Calu3 (cell line): Measurements from ENCODE around the gene BCAS3. TPM values are rescaled to one million over a fixed set of nuclear protein-coding genes. Genes with fewer than 3 reads are reported as not detected.

Source experiments
- BruUV-seq: library from RNA; stranded (reverse); fragments of 400-500 nt; replicated peaks from 2 replicates; lab custom pipeline; 2021; lab: Mats Ljungman, UMichigan
- CTCF ChIA-PET: fragments of 300-600 bp; sonication (Branson Sonifier 250); formaldehyde crosslinking; loops from one replicate; lab custom pipeline; 2022; ENCODE audit warnings: antibody characterized with exemption; lab: Charles Lee
- DNase-seq: peaks from one replicate; pipeline ENCODE4 v3.0.0; 2022
- H3K27ac Mint-ChIP-seq: one replicate; pipeline ENCODE4 v1.8.0; 2022; ENCODE audit warnings: mixed read lengths; ENCODE audit not compliant: unreplicated experiment
- H3K27me3 Mint-ChIP-seq: one replicate; pipeline ENCODE4 v1.8.0; 2022; ENCODE audit warnings: mixed read lengths; ENCODE audit not compliant: unreplicated experiment
- H3K36me3 Mint-ChIP-seq: one replicate; pipeline ENCODE4 v1.8.0; 2022; ENCODE audit warnings: mild to moderate bottlenecking, moderate library complexity, mixed read lengths; ENCODE audit not compliant: insufficient read depth, unreplicated experiment
- H3K4me1 Mint-ChIP-seq: one replicate; pipeline ENCODE4 v1.8.0; 2022; ENCODE audit warnings: mild to moderate bottlenecking, low read depth, mixed read lengths; ENCODE audit not compliant: unreplicated experiment
- H3K4me3 Mint-ChIP-seq: one replicate; pipeline ENCODE4 v1.8.0; 2022; ENCODE audit warnings: mild to moderate bottlenecking, low read depth, moderate library complexity, mixed read lengths; ENCODE audit not compliant: unreplicated experiment
- H3K9me3 Mint-ChIP-seq: one replicate; pipeline ENCODE4 v1.8.0; 2022; ENCODE audit warnings: low read depth, mixed read lengths; ENCODE audit not compliant: unreplicated experiment
- intact Hi-C: fragments of 100-400 bp; cut with micrococcal nuclease; formaldehyde crosslinking; loops from one replicate; pipeline ENCODE4 v1.10.0; 2022; ENCODE audit not compliant: unreplicated experiment
- total RNA-seq: library from RNA; stranded (reverse); gene quantifications from 2 replicates; pipeline ENCODE4 v1.2.3, GENCODE V29; 2022
- TF ChIP-seq, protein P1 (sequence below): fragments of 200-600 bp; IDR thresholded peaks from one replicate; pipeline ENCODE4 v1.8.0; 2022; ENCODE audit warnings: antibody characterized with exemption; ENCODE audit not compliant: unreplicated experiment

Gene BCAS3
- total RNA-seq, 1 experiment from 2014 or later, result 10.9 TPM

DNA sequence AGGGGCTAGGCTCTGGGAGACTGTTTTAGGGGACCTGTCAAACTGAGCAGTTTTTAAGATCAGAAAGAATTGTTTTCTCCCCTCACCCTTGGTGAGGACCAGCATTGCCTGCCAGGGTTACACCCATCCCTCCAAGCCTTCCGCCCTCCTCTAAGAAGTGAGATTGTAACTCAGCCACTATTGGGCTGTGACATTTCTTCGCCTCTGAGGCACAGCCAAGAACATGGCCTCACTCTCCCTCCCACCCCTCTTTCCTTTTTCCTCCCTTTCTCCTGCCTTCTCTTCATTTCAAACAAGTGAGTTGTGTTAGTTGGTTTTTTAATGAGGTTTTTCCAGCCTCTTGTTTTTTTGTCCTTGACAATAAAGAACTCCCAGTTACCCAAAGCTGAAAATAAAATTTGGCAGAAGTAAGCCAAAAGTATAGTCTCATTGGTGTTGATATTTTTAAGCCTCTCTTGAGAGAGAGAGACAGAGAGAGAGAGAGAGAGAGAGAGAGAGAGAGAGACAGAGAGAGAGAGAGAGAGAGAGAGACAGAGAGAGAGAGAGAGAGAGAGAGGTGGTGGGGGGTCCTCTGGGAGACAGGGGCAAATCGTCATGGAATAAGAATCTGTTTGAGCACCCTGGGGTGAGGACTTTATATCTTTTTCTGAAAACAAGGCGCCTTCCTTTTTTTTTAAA, 644.8 kb downstream of the BCAS3 start:
- intact Hi-C loops, result no loop called here
- Mint-ChIP-seq H3K4me1 (no peaks in the 10 kb centered on the region), H3K27ac (no peak overlapping the region), H3K4me3 (no peak overlapping the region), H3K27me3 (peaks cover 16% of the 10 kb centered on the region), H3K9me3 (no peaks in the 10 kb centered on the region), H3K36me3 (no peaks in the 10 kb centered on the region)
- CTCF ChIA-PET, result interaction anchor here (0.6 kb wide), 1 partner anchor 967 kb away, joined by 7 read pairs; no protein-coding TSS in a partner anchor
- TF ChIP-seq, protein P1, sequence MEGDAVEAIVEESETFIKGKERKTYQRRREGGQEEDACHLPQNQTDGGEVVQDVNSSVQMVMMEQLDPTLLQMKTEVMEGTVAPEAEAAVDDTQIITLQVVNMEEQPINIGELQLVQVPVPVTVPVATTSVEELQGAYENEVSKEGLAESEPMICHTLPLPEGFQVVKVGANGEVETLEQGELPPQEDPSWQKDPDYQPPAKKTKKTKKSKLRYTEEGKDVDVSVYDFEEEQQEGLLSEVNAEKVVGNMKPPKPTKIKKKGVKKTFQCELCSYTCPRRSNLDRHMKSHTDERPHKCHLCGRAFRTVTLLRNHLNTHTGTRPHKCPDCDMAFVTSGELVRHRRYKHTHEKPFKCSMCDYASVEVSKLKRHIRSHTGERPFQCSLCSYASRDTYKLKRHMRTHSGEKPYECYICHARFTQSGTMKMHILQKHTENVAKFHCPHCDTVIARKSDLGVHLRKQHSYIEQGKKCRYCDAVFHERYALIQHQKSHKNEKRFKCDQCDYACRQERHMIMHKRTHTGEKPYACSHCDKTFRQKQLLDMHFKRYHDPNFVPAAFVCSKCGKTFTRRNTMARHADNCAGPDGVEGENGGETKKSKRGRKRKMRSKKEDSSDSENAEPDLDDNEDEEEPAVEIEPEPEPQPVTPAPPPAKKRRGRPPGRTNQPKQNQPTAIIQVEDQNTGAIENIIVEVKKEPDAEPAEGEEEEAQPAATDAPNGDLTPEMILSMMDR, result no peak
- BruUV-seq, result no TSS peak
- no peak for DNase-seq

DNA sequence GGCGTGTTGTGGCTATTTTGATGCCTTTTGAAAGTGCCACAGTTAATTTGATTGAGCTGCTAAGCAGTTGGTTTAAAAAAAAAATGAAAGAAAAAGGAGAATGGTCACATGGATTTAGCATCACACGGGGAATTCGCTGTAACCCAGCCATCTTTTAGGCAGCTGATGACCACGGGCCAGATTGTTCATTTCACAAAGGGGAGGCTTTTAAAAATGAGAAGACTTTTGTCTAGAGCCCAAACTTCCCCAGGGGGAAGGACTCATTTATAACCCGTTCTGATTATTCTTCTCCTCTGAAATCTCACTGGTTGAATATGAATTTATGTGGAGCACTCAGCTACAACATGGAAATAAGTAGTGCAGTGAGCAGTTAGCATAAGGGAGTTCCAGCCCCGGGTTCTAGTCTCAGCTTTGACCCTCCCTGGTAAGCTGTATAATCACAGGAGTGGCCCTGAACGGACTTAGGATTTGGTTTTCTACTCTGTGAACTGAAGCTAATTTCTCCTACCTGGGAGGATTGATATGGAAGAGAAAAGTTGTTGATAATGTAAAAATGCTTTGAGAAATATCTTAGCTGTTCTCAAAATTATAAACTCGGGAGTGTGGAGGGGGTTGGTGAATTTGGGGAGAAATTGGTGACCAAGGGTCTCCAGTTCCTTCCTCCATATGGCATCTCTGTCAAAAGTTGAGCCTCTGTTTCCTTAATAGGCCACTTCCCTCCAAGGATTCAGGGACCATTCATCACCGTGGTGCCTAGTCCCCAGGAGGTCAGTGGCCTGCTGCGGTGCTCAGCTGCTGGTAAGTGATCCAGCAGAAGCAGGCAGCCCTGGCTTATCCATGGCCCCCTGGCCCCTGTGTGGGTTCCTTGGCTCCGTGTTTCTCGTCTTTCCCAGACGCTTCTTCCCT, 645.6 kb downstream of the BCAS3 start:
- intact Hi-C loops, result no loop called here
- Mint-ChIP-seq H3K4me1 (no peaks in the 10 kb centered on the region), H3K36me3 (no peaks in the 10 kb centered on the region), H3K27me3 (peaks cover 16% of the 10 kb centered on the region), H3K9me3 (no peaks in the 10 kb centered on the region), H3K27ac (no peak overlapping the region), H3K4me3 (no peak overlapping the region)
- no TSS peak for BruUV-seq
- TF ChIP-seq, protein P1, result no peak
- CTCF ChIA-PET, result interaction anchor here (0.6 kb wide), 1 partner anchor 967 kb away, joined by 7 read pairs; no protein-coding TSS in a partner anchor
- DNase-seq, result no peak

DNA sequence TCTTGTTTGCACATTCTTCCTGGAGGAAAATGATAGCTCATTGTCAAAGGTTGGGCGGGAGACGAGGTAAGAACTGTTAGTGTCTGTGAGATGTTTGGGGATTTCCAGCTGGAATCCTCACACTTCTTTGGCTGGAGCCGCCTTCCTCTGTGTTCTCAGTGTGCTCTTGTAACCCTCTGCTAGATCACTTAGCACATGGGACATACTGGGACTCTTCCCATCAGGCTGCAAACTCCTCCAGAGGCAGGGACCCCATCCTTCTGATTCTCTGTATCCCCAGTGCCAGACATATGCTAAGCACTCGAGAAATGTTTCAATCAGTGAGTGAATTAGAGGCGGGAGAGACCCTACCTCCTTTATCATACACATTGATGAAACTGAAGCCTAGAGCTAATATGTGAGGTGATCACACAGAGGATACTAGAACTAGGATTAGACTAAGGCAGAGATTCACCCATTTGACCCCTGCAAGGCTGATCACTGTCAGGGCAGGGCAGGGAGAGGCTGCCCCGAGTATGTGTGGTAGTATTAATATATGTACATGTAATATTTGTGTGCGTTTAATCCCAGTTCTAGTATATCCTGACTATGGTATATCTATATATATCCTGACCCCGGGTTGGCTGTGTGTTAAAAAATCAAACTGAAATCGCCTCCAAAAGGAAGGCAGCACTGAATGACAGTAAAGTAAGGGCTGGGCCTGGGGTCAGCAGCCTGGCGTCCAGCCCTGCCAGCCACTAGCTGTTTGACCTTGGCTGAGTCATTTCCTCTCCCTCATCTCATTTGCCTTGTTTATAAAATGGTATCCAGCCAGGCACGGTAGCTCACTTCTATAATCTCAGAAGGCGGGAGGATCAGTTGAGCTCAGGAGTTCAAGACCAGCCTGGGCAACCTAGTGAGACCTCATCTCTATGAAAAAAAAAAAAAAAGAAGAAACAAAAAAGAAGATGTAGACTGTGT, 646.5 kb downstream of the BCAS3 start:
- no peak overlapping the region for H3K4me3 Mint-ChIP-seq
- no peaks in the 10 kb centered on the region for H3K9me3 Mint-ChIP-seq
- BruUV-seq, result no TSS peak
- intact Hi-C loops, result no loop called here
- H3K27me3 Mint-ChIP-seq, result peaks cover 16% of the 10 kb centered on the region
- CTCF ChIA-PET, result interaction anchor here (0.6 kb wide), 1 partner anchor 70 kb away, joined by 3 read pairs; no protein-coding TSS in a partner anchor
- DNase-seq, result no peak
- TF ChIP-seq, protein P1, result no peak
- no peaks in the 10 kb centered on the region for H3K4me1 Mint-ChIP-seq
- no peaks in the 10 kb centered on the region for H3K36me3 Mint-ChIP-seq
- H3K27ac Mint-ChIP-seq, result no peak overlapping the region

DNA sequence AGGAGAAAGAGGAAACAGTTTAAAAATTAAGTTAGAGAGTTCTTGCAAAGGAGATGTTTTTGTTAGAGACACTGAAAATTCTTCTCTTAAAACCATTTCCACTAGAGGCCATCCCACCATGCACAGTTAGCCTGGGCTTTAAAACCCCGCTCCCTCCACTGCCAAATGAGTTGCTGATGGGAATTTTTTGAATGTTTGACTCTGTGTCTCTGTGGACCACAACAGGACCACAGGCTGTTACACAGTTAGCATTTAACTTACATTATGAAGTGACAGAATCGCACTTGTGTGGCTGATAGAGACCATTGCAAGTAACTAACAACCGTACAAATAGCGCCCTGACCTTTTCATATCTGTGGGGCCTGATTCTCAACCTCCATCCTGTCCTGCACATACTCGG, 647.3 kb downstream of the BCAS3 start:
- H3K9me3 Mint-ChIP-seq, result no peaks in the 10 kb centered on the region
- no peak for DNase-seq
- intact Hi-C loops, result no loop called here
- no peaks in the 10 kb centered on the region for H3K4me1 Mint-ChIP-seq
- TF ChIP-seq, protein P1, result no peak
- no peaks in the 10 kb centered on the region for H3K36me3 Mint-ChIP-seq
- BruUV-seq, result no TSS peak
- CTCF ChIA-PET, result no interaction called here
- H3K4me3 Mint-ChIP-seq, result no peak overlapping the region
- H3K27me3 Mint-ChIP-seq, result peaks cover 16% of the 10 kb centered on the region
- no peak overlapping the region for H3K27ac Mint-ChIP-seq
